HEK293 (cell line): ENCODE measurements around the gene TRPV2.
A peak's percentile ranks its signal among the peaks of the same experiment; 100 is the strongest.

Source experiments
- GLIS1 ChIP-seq: fragments of 450-650 bp; formaldehyde crosslinking; IDR thresholded peaks from 2 replicates; pipeline ENCODE4 v1.5.1; 2016; ENCODE audit warnings: missing biosample characterization, missing genetic modification characterization
- KLF1 ChIP-seq: fragments of 450-650 bp; formaldehyde crosslinking; IDR thresholded peaks from 2 replicates; pipeline ENCODE4 v1.5.1; 2016; ENCODE audit warnings: missing biosample characterization, missing genetic modification characterization
- KLF9 ChIP-seq: fragments of 450-650 bp; formaldehyde crosslinking; IDR thresholded peaks from 2 replicates; pipeline ENCODE4 v1.5.1; 2016; ENCODE audit warnings: missing biosample characterization, missing genetic modification characterization, low read depth
- MYNN ChIP-seq: fragments of 450-650 bp; formaldehyde crosslinking; IDR thresholded peaks from 2 replicates; pipeline ENCODE4 v1.5.1; 2016; ENCODE audit warnings: missing biosample characterization, missing genetic modification characterization, borderline replicate concordance
- OVOL3 ChIP-seq: fragments of 450-650 bp; formaldehyde crosslinking; IDR thresholded peaks from 2 replicates; pipeline ENCODE4 v1.5.1; 2016; ENCODE audit warnings: missing biosample characterization, missing genetic modification characterization
- ZBTB17 ChIP-seq: fragments of 450-650 bp; formaldehyde crosslinking; IDR thresholded peaks from 2 replicates; pipeline ENCODE4 v1.5.1; 2016; ENCODE audit warnings: missing biosample characterization, missing genetic modification characterization
- ZBTB20 ChIP-seq: fragments of 450-650 bp; formaldehyde crosslinking; IDR thresholded peaks from 2 replicates; pipeline ENCODE4 v1.5.1; 2016; ENCODE audit warnings: missing biosample characterization, missing genetic modification characterization
- ZNF140 ChIP-seq: fragments of 450-650 bp; formaldehyde crosslinking; IDR thresholded peaks from 2 replicates; pipeline ENCODE4 v1.5.1; 2016; ENCODE audit warnings: missing biosample characterization, missing genetic modification characterization
- ZNF148 ChIP-seq: fragments of 450-650 bp; formaldehyde crosslinking; IDR thresholded peaks from 2 replicates; pipeline ENCODE4 v1.5.0; 2017; ENCODE audit warnings: missing biosample characterization, missing genetic modification characterization, borderline replicate concordance
- ZNF169 ChIP-seq: fragments of 450-650 bp; formaldehyde crosslinking; IDR thresholded peaks from 2 replicates; pipeline ENCODE4 v1.5.1; 2016; ENCODE audit warnings: missing biosample characterization, missing genetic modification characterization
- ZNF174 ChIP-seq: fragments of 450-650 bp; formaldehyde crosslinking; IDR thresholded peaks from 2 replicates; pipeline ENCODE4 v1.5.0; 2017; ENCODE audit warnings: missing biosample characterization, mild to moderate bottlenecking, missing genetic modification characterization
- ZNF2 ChIP-seq: fragments of 450-650 bp; formaldehyde crosslinking; IDR thresholded peaks from 2 replicates; pipeline ENCODE4 v1.5.1; 2016; ENCODE audit warnings: missing biosample characterization, missing genetic modification characterization
- ZNF214 ChIP-seq: fragments of 450-650 bp; formaldehyde crosslinking; IDR thresholded peaks from 2 replicates; pipeline ENCODE4 v1.5.1; 2017; ENCODE audit warnings: missing biosample characterization, mild to moderate bottlenecking, missing genetic modification characterization, borderline replicate concordance
- ZNF266 ChIP-seq: fragments of 450-650 bp; formaldehyde crosslinking; IDR thresholded peaks from 2 replicates; pipeline ENCODE4 v1.5.1; 2016; ENCODE audit warnings: missing biosample characterization, missing genetic modification characterization, low read depth
- ZNF280D ChIP-seq: fragments of 450-650 bp; formaldehyde crosslinking; IDR thresholded peaks from 2 replicates; pipeline ENCODE4 v1.5.1; 2016; ENCODE audit warnings: missing biosample characterization, missing genetic modification characterization
- ZNF529 ChIP-seq: fragments of 450-650 bp; formaldehyde crosslinking; IDR thresholded peaks from 2 replicates; pipeline ENCODE4 v1.5.1; 2017; ENCODE audit warnings: missing genetic modification characterization, missing biosample characterization; ENCODE audit not compliant: insufficient replicate concordance
- ZNF544 ChIP-seq: fragments of 450-650 bp; formaldehyde crosslinking; IDR thresholded peaks from 2 replicates; pipeline ENCODE4 v1.5.0; 2017; ENCODE audit warnings: missing biosample characterization, missing genetic modification characterization
- ZNF600 ChIP-seq: fragments of 450-650 bp; formaldehyde crosslinking; IDR thresholded peaks from 2 replicates; pipeline ENCODE4 v1.5.1; 2016; ENCODE audit warnings: missing biosample characterization, missing genetic modification characterization
- ZNF707 ChIP-seq: fragments of 450-650 bp; formaldehyde crosslinking; IDR thresholded peaks from 2 replicates; pipeline ENCODE4 v1.5.1; 2016; ENCODE audit warnings: missing biosample characterization, missing genetic modification characterization
- TF ChIP-seq, protein P1 (sequence below): fragments of 450-650 bp; formaldehyde crosslinking; IDR thresholded peaks from 2 replicates; pipeline ENCODE4 v1.5.1; 2016; ENCODE audit warnings: missing biosample characterization, missing genetic modification characterization
- TF ChIP-seq, protein P2 (sequence below): fragments of 450-650 bp; IDR thresholded peaks from 2 replicates; pipeline ENCODE4 v1.5.1; 2018; ENCODE audit warnings: missing biosample characterization, missing genetic modification characterization

TRPV2 gene

DNA sequence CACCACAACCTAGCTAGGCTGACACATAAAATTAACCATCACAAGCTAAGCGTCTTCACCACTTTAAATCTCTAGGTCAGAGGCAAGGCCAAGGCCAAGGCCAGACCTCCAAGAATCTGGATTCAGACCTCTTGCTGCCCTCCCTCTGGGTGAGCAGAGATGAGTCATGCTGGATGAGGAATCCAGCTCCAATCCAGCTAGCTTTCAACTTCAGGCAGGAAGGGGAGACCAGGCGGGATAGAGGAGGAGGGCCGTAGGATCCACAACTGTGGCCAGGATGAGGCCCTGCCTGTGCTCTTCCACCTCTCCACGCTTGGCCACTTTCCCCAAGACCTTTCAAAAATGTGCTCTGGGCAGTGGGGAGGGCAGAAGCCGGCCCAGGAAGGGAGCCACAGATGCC lies 61.9 kb downstream of the TRPV2 start (continued):
- TF ChIP-seq ZNF2 (tag by site-specific recombination) (no peak), GLIS1 (0 out of 2 replicates have a peak, but pooled peaks have one; percentile 19), MYNN (tag by site-specific recombination) (no peak), ZNF214 (tag by site-specific recombination) (no peak), ZNF140 (tag by site-specific recombination) (no peak), ZNF544 (tag by site-specific recombination) (no peak), ZNF266 (tag by site-specific recombination) (no peak), KLF9 (tag by site-specific recombination) (no peak), ZBTB17 (tag by site-specific recombination) (peak; percentile 76), ZNF600 (tag by site-specific recombination) (peak; percentile 71; the same call in 1 of the 2 replicates), ZNF169 (tag by site-specific recombination) (no peak), ZNF529 (tag by site-specific recombination) (no peak), KLF1 (tag by site-specific recombination) (no peak), ZNF707 (tag by site-specific recombination) (no peak), ZBTB20 (tag by site-specific recombination) (peak; percentile 35; the same call in 1 of the 2 replicates), ZNF148 (no peak), OVOL3 (tag by site-specific recombination) (no peak), ZNF280D (tag by site-specific recombination) (no peak), ZNF174 (no peak)
- TF ChIP-seq, protein P1, sequence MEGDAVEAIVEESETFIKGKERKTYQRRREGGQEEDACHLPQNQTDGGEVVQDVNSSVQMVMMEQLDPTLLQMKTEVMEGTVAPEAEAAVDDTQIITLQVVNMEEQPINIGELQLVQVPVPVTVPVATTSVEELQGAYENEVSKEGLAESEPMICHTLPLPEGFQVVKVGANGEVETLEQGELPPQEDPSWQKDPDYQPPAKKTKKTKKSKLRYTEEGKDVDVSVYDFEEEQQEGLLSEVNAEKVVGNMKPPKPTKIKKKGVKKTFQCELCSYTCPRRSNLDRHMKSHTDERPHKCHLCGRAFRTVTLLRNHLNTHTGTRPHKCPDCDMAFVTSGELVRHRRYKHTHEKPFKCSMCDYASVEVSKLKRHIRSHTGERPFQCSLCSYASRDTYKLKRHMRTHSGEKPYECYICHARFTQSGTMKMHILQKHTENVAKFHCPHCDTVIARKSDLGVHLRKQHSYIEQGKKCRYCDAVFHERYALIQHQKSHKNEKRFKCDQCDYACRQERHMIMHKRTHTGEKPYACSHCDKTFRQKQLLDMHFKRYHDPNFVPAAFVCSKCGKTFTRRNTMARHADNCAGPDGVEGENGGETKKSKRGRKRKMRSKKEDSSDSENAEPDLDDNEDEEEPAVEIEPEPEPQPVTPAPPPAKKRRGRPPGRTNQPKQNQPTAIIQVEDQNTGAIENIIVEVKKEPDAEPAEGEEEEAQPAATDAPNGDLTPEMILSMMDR (tag by site-specific recombination) = no peak
- TF ChIP-seq, protein P2, sequence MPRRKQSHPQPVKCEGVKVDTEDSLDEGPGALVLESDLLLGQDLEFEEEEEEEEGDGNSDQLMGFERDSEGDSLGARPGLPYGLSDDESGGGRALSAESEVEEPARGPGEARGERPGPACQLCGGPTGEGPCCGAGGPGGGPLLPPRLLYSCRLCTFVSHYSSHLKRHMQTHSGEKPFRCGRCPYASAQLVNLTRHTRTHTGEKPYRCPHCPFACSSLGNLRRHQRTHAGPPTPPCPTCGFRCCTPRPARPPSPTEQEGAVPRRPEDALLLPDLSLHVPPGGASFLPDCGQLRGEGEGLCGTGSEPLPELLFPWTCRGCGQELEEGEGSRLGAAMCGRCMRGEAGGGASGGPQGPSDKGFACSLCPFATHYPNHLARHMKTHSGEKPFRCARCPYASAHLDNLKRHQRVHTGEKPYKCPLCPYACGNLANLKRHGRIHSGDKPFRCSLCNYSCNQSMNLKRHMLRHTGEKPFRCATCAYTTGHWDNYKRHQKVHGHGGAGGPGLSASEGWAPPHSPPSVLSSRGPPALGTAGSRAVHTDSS (tag by site-specific recombination) = no peak
- TF ChIP-seq, all 188 proteins: peak for 5
